Neuron (in vitro differentiated cells): ENCODE results near the gene LILRA6.
"Not testable (repeated sequence)": the region's sequence is repeated elsewhere in the genome, so short reads cannot be mapped to it uniquely, and the experiment has no call there.

ENCODE experiments used
- H2AFZ ChIP-seq: one replicate; pipeline ENCODE4 v1.6.1; 2013; ENCODE audit warnings: low read depth, mild to moderate bottlenecking, inconsistent platforms, low read length, moderate library complexity
- H3K27me3 ChIP-seq: one replicate; pipeline ENCODE4 v1.6.1; 2013; ENCODE audit warnings: low read length; ENCODE audit not compliant: insufficient read depth
- H3K36me3 ChIP-seq: one replicate; pipeline ENCODE4 v1.6.1; 2013; ENCODE audit warnings: low read length; ENCODE audit not compliant: insufficient read depth
- H3K4me1 ChIP-seq: one replicate; pipeline ENCODE4 v1.6.1; 2013; ENCODE audit warnings: low read length; ENCODE audit not compliant: insufficient read depth
- H3K4me3 ChIP-seq: 2 replicates; pipeline ENCODE4 v1.5.1; 2013; ENCODE audit warnings: mild to moderate bottlenecking, low read length, moderate library complexity
- H3K9me3 ChIP-seq: one replicate; pipeline ENCODE4 v1.6.1; 2013; ENCODE audit warnings: low read length

LILRA6 gene

GRCh38 chr19:54242646-54243045, at the start of gene LILRA6:
LILRA6 (minus strand) TSS chr19:54242790.
- not testable (repeated sequence) for H3K27me3 ChIP-seq, H3K4me1 ChIP-seq, H2AFZ ChIP-seq, H3K9me3 ChIP-seq, H3K4me3 ChIP-seq, H3K36me3 ChIP-seq

GRCh38 chr19:54289160-54289559, 46.6 kb upstream of the LILRA6 start:
- not testable (repeated sequence) for H3K27me3 ChIP-seq, H3K4me3 ChIP-seq, H3K4me1 ChIP-seq, H2AFZ ChIP-seq, H3K36me3 ChIP-seq, H3K9me3 ChIP-seq

DNA sequence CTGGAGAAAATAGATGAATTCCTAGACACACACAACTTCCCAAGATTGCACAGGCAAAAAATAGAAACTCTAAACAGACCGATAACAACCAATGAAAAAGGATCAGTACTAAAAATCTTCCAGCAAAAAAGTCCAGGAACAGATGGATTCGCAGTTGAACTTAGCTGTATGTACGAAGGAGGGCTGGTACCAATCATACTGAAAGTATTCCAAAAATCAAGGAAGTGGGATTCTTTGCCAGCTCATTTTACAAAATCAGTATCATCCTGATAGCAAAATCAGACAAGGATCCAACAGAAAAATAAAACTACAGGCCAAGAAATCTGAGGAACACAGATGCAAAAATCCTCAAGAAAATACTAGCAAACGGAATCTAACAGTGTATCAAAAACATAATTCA, 44.9 kb upstream of the LILRA6 start:
- no peaks in the 10 kb centered on the region for H3K27me3 ChIP-seq
- no peak overlapping the region for H2AFZ ChIP-seq
- H3K4me1 ChIP-seq, result peaks cover 6% of the 10 kb centered on the region
- H3K36me3 ChIP-seq, result no peaks in the 10 kb centered on the region
- no peaks in the 10 kb centered on the region for H3K9me3 ChIP-seq
- H3K4me3 ChIP-seq, result no peak overlapping the region

- not testable (repeated sequence) for H3K27me3 ChIP-seq, H3K4me3 ChIP-seq, H2AFZ ChIP-seq, H3K9me3 ChIP-seq, H3K4me1 ChIP-seq, H3K36me3 ChIP-seq
Observed at GRCh38 chr19:54286283-54286682, 43.7 kb upstream of the LILRA6 start.

DNA sequence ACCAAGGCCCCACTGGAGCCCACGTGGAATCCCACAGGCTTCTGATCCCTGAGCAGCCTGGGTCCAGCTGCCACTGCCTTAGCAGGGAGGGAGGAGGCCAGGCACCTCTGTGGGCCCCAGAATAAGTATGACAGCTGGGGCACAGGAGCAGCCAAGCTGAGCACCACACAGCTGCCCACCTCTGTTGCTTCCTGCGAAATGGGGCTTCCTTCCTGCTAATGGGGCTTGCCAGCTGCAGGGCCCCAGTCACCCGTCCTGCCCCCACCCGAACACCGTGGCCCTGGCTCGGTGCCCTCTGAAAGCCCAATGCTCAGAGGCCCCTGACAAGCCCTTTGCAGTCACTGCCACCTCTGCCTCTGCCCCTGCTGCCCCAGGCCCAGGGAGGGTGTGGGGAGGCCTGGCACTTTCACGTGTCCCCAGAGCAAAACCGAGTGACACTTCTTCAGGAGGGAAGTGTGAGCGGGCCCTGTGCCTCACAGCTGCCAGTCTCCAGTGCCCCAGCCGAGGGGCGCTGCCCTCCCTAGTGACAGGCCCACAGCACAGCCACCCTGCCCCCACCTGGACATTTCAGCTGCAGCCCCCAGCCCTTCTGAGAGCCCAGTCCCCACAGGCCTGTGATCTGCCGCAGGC, 43.0 kb upstream of the LILRA6 start:
- H3K27me3 ChIP-seq, H3K4me1 ChIP-seq, H2AFZ ChIP-seq, H3K9me3 ChIP-seq, H3K36me3 ChIP-seq, H3K4me3 ChIP-seq: not testable (repeated sequence)

DNA sequence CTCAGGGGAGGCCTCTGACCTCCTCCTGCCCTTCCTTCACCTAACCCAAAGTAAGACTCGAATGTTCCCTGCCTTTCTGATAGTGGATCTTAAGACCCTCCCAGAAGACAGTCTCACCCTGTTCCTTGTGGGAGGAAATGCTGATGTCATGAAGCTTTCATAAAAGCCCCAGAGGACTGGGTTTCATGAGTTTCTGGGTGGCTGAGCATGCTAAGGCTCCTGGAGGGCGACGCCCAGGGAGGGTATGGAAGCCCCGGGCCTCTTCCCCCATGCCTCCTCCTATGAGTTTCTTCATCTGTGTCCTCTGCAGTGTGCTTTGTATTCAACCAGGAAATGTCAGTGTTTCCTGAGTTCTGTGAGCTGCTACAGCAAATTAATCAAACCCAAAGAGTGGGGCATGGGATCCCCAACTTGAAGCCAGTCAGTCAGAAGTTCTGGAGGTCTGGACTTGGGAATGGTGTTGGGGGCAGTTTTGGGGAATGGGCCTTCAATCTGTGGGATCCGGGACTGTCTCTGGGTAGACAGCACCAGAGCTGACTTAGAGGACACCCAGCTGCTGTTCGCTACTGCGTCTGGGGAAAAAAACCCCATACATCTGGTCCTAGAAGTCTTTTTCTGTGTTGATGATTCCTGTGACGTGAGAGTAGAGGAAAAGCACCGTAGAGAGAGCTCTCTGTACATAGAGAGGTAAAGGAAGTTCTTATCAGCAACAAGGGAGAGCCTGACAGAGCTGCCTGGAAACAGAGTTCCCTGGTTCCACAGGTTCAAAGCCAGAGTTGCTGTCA, 40.3 kb upstream of the LILRA6 start:
- Histone ChIP-seq H3K9me3 (no peaks in the 10 kb centered on the region), H3K36me3 (no peaks in the 10 kb centered on the region), H2AFZ (no peak overlapping the region), H3K4me1 (no peaks in the 10 kb centered on the region), H3K27me3 (peaks cover 8% of the 10 kb centered on the region), H3K4me3 (no peak overlapping the region)

DNA sequence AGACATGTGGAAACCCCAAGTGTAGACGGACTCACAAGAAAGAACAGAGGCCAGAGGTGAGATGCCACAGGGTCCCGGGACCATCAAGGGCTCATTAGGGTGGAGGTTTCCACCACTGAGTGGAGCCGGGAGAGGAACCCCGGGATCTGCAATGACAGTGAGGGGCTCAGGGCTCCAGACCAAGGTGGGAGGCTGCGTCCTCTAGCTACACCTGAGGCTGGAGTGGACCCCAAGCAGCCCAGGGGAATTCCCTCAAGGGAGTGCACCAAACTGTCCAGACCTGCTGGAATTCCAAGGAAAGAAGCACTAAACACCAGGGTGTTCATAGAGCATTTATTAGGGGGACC, 39.1 kb upstream of the LILRA6 start:
- not testable (repeated sequence) for H3K27me3 ChIP-seq, H3K4me3 ChIP-seq, H2AFZ ChIP-seq, H3K4me1 ChIP-seq, H3K36me3 ChIP-seq, H3K9me3 ChIP-seq

- no peaks in the 10 kb centered on the region for H3K4me1 ChIP-seq
- H3K9me3 ChIP-seq, result no peaks in the 10 kb centered on the region
- no peak within 1 kb of the TSS for H3K4me3 ChIP-seq
- H3K27me3 ChIP-seq, result peaks cover 9% of the 10 kb centered on the region
- H2AFZ ChIP-seq, result no peak within 1 kb of the TSS
- H3K36me3 ChIP-seq, result no peaks in the 10 kb centered on the region
Observed at GRCh38 chr19:54281007-54281728, 38.6 kb upstream of the LILRA6 start, which contains the start of gene LILRB2. LILRB2 (minus strand) TSS chr19:54281110; CDS start chr19:54280496, 614 bp downstream.

- not testable (repeated sequence) for H3K36me3 ChIP-seq, H3K4me1 ChIP-seq, H3K4me3 ChIP-seq, H3K9me3 ChIP-seq, H3K27me3 ChIP-seq, H2AFZ ChIP-seq
Observed at GRCh38 chr19:54280441-54280840, 37.9 kb upstream of the LILRA6 start.

DNA sequence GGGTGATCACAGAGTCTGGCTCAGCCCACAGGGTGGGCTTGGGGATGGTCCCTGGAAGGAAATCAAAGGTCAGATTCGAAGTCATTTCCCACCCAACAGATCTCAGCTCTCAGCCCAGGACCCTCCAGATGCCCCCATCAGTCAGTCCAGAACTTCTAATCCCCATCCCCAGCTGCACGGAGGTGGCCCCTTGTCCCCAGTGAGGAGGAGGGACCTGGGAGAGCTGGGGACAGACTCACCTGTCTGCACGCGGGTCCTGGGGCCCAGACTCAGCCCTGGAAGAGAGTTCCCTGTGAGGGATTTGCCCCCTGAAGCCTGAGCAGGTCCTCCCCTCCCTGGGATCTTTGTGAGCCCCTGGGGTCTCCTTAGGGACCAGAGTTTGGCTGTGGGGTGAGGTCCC, 37.4 kb upstream of the LILRA6 start:
- H3K4me1 ChIP-seq, H2AFZ ChIP-seq, H3K4me3 ChIP-seq, H3K9me3 ChIP-seq, H3K36me3 ChIP-seq, H3K27me3 ChIP-seq: not testable (repeated sequence)

DNA sequence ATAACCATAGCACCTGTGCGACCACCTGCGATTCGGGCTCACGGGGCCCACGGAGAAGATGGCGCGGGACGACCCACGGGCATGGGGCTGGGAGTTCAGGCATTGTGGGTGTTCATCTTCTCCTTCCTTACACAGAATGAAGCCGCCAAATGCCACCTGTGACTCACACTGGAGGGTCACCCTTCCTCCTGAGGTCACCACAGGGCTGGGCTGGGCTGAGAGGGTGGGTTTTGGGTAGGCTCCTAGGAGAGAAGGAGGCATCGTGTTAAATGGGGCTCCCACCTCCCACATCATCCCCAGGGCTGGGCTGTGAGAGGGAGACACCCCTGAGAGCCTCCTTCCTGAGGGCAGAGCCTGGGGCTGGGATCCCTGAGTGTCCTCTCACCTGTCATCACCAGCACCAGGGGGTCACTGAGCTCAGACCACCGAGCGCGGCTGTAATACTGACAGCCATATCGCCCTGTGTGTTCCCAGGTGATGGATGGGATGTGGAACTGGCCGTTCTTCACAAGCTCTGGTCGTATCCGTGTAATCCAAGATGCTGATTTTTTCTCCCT, 36.9 kb upstream of the LILRA6 start:
- H2AFZ ChIP-seq, result no peak overlapping the region
- H3K9me3 ChIP-seq, result no peaks in the 10 kb centered on the region
- no peak overlapping the region for H3K4me3 ChIP-seq
- no peaks in the 10 kb centered on the region for H3K4me1 ChIP-seq
- H3K36me3 ChIP-seq, result no peaks in the 10 kb centered on the region
- H3K27me3 ChIP-seq, result peaks cover 9% of the 10 kb centered on the region

DNA sequence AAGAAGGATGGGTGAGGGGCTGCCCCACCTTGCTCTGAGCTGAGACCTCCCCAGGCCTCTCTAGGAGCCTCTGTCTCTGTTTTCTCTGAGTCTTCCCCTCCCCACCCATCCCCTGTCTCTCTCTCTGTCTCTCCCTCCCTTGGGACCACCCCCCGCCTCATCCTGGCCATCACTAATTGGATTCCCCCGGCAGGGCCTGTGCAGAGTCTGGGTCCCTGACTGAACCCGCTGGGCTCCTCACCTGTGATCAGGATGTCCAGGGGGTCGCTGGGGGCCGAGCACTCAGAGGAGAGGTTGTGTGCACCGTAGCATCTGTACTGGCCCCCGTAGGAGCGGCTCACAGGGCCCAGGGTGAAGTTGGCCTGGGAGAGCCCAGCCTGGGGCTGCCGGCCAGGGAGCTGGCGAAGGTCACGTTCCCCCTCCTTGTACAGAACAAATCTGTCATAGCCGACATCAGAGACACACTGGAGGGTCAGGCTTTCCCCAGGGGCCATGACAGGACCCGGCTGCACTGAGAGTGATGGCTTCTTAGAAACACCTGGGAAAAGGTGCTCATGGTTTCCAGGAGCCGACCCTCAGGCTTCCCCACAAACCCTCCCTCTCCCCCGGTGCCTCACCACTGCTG, 36.1 kb upstream of the LILRA6 start:
- not testable (repeated sequence) for H3K9me3 ChIP-seq, H2AFZ ChIP-seq, H3K4me1 ChIP-seq, H3K4me3 ChIP-seq, H3K36me3 ChIP-seq
- H3K27me3 ChIP-seq, result peaks cover 11% of the 10 kb centered on the region

- H3K4me1 ChIP-seq, H3K9me3 ChIP-seq, H2AFZ ChIP-seq, H3K36me3 ChIP-seq, H3K4me3 ChIP-seq: not testable (repeated sequence)
- peaks cover 11% of the 10 kb centered on the region for H3K27me3 ChIP-seq
Observed at GRCh38 chr19:54278056-54278455, 35.5 kb upstream of the LILRA6 start.
